Measurements from ENCODE around the gene ADGRL3.

GRCh38 chr4:61243962-61244361 is 43.8 kb downstream of the ADGRL3 start:
- TF ChIP-seq POLR2AphosphoS5 (IDR thresholded peaks at IDR 0.05) (no peak), CTCF (IDR thresholded peaks at IDR 0.05) (no peak), POLR2A (IDR thresholded peaks at IDR 0.05) (no peak), EP300 (IDR thresholded peaks at IDR 0.05) (no peak)
